ENCODE measurements around the gene PRM1. TPM values are rescaled to one million over a fixed set of nuclear protein-coding genes. Genes with fewer than 3 reads are reported as not detected.

PRM1 gene
- polyA plus RNA-seq, 5 donors: not detected

- DNase-seq: no peak
Observed at GRCh38 chr16:11253995-11254912, 26.9 kb downstream of the PRM1 start.

- DNase-seq: no peak
Observed at GRCh38 chr16:11253009-11253994, 27.8 kb downstream of the PRM1 start.

GRCh38 chr16:11252482-11252931 is 28.6 kb downstream of the PRM1 start:
- no peak for DNase-seq

- DNase-seq: no peak
Observed at GRCh38 chr16:11251525-11252481, 29.3 kb downstream of the PRM1 start.

- no peak for DNase-seq
Observed at GRCh38 chr16:11250786-11251524, 30.2 kb downstream of the PRM1 start.

- no peak for DNase-seq
Observed at GRCh38 chr16:11250091-11250785, 30.9 kb downstream of the PRM1 start.

GRCh38 chr16:11249233-11250061 is 31.7 kb downstream of the PRM1 start:
- no peak for DNase-seq

GRCh38 chr16:11248133-11248532 is 33.0 kb downstream of the PRM1 start:
- DNase-seq: no peak

GRCh38 chr16:11245988-11246387 is 35.1 kb downstream of the PRM1 start:
- DNase-seq: no peak

GRCh38 chr16:11245222-11245737 is 35.9 kb downstream of the PRM1 start:
- no peak for DNase-seq

GRCh38 chr16:11242658-11243057 is 38.5 kb downstream of the PRM1 start:
- DNase-seq: no peak

GRCh38 chr16:11241480-11242204 is 39.5 kb downstream of the PRM1 start:
- DNase-seq: no peak

- no peak for DNase-seq
Observed at GRCh38 chr16:11240636-11241473, 40.3 kb downstream of the PRM1 start.

GRCh38 chr16:11239644-11240632 is 41.2 kb downstream of the PRM1 start:
- no peak for DNase-seq
